HCT116 (cell line): ENCODE data around the gene ATP8A2. TPM values are rescaled to one million over a fixed set of nuclear protein-coding genes. Genes with fewer than 3 reads are reported as not detected.

Experiments
- ATAC-seq: fragments of 200-7000 bp; cut with Tn5 transposase; 2 replicates; pipeline ENCODE4 v1.9.1; 2020; ENCODE audit warnings: mild to moderate bottlenecking, moderate library complexity
- BruUV-seq: library from RNA; stranded (reverse); fragments of 400-500 nt; replicated peaks from 2 replicates; lab custom pipeline; 2021; lab: Mats Ljungman, UMichigan
- CTCF ChIA-PET: fragments of 300-600 bp; sonication (Branson Sonifier 250); formaldehyde crosslinking; loops from one replicate; lab custom pipeline; 2021; ENCODE audit warnings: antibody characterized with exemption; lab: Charles Lee
- POLR2A ChIA-PET: fragments of 300-600, 350-600 bp; sonication (Branson Sonifier 250); formaldehyde crosslinking; loops from one replicate; lab custom pipeline; 2021; ENCODE audit warnings: antibody characterized with exemption; lab: Charles Lee
- RAD21 ChIA-PET, 2 experiments: fragments of 300-600 bp; sonication (Branson Sonifier 250); formaldehyde crosslinking; loops; one replicate each; lab custom pipeline; 2023; ENCODE audit warnings: low total read pairs in 2 of 2; ENCODE audit not compliant: uncharacterized antibody in 2 of 2, unreplicated experiment in 2 of 2, low non-redundant PET in 1 of 2; lab: Charles Lee
- DNase-seq: peaks from one replicate; pipeline ENCODE4 v3.0.0-alpha.2; 2010; ENCODE audit warnings: low read depth, low spot score
- H2AFZ ChIP-seq: fragments of 200-600 bp; shearing (Covaris generic), sonication (generic); 2 replicates; pipeline ENCODE4 v1.6.1; 2017; ENCODE audit warnings: low read depth, mixed run types, mixed read lengths, antibody characterized with exemption, low read length; ENCODE audit not compliant: poor library complexity, severe bottlenecking
- H3K27ac ChIP-seq: 2 replicates; pipeline ENCODE4 v1.5.1; 2012; ENCODE audit warnings: low read depth, low read length
- H3K27me3 ChIP-seq: fragments of 200-600 bp; sonication (generic); 2 replicates; pipeline ENCODE4 v1.6.1; 2016; ENCODE audit warnings: mixed run types, low read length, mixed read lengths; ENCODE audit not compliant: insufficient read depth
- H3K36me3 ChIP-seq, 2 experiments: fragments of 200-500 bp in 1 of 2; fragments of 200-600 bp in 1 of 2; sonication (Bioruptor generic) in 1 of 2; sonication (generic) in 1 of 2; 2 replicates each; pipeline versions ENCODE4 v1.5.1 to v1.6.1; 2014 to 2016; ENCODE audit warnings: low read length in 2 of 2, inconsistent platforms in 1 of 2, mixed read lengths in 1 of 2, mixed run types in 1 of 2; ENCODE audit not compliant: insufficient read depth in 2 of 2, control insufficient read depth in 1 of 2
- H3K4me1 ChIP-seq, 2 experiments: fragments of 200-600 bp in 1 of 2; sonication (generic) in 1 of 2; 2 replicates each; pipeline versions ENCODE4 v1.5.1 to v1.6.1; 2012 to 2017; ENCODE audit warnings: low read length in 2 of 2, inconsistent platforms in 1 of 2, mild to moderate bottlenecking in 1 of 2, mixed read lengths in 1 of 2, mixed run types in 1 of 2, moderate library complexity in 1 of 2; ENCODE audit not compliant: insufficient read depth in 2 of 2, control insufficient read depth in 1 of 2
- H3K4me2 ChIP-seq: fragments of 200-600 bp; sonication (generic); 2 replicates; pipeline ENCODE4 v1.6.1; 2017; ENCODE audit warnings: mixed run types, low read length, mixed read lengths
- H3K4me3 ChIP-seq, 2 experiments: fragments of 200-600 bp in 1 of 2; sonication (generic) in 1 of 2; replicated peaks in 1 of 2; 2 replicates each; pipeline ENCODE4 v1.5.1; 2011 to 2016; ENCODE audit warnings: low read length in 2 of 2, control low read depth in 1 of 2, low read depth in 1 of 2, mild to moderate bottlenecking in 1 of 2, mixed read lengths in 1 of 2, mixed run types in 1 of 2
- H3K79me2 ChIP-seq: fragments of 200-600 bp; sonication (generic); 2 replicates; pipeline ENCODE4 v1.6.1; 2017; ENCODE audit warnings: mild to moderate bottlenecking, mixed run types, low read length, moderate library complexity, mixed read lengths; ENCODE audit not compliant: insufficient read depth
- H3K9ac ChIP-seq: fragments of 200-600 bp; sonication (generic); 2 replicates; pipeline ENCODE4 v1.6.1; 2016; ENCODE audit warnings: low read length, mixed read lengths
- H3K9me2 ChIP-seq: fragments of 200-600 bp; sonication (generic), shearing (Covaris generic); 2 replicates; pipeline ENCODE4 v1.6.1; 2017; ENCODE audit warnings: mixed run types, mild to moderate bottlenecking, moderate library complexity; ENCODE audit not compliant: insufficient read depth
- H3K9me3 ChIP-seq, 2 experiments: fragments of 200-500 bp in 1 of 2; fragments of 200-600 bp in 1 of 2; sonication (Bioruptor generic) in 1 of 2; sonication (generic) in 1 of 2; 2 replicates each; pipeline ENCODE4 v1.6.1; 2014 to 2017; ENCODE audit warnings: low read length in 2 of 2, mixed read lengths in 2 of 2, inconsistent platforms in 1 of 2, low read depth in 1 of 2, mild to moderate bottlenecking in 1 of 2, mixed run types in 1 of 2, moderate library complexity in 1 of 2; ENCODE audit not compliant: control insufficient read depth in 1 of 2, insufficient read depth in 1 of 2
- H4K20me1 ChIP-seq: fragments of 200-600 bp; sonication (generic), shearing (Covaris generic); 2 replicates; pipeline ENCODE4 v1.6.1; 2017; ENCODE audit warnings: mixed run types, mild to moderate bottlenecking, moderate library complexity; ENCODE audit not compliant: insufficient read depth
- CTCF ChIP-seq, 3 experiments: fragments of 200-600 bp in 1 of 3; sonication (generic) in 1 of 3; IDR thresholded peaks in 2 of 3; conservative IDR thresholded peaks in 1 of 3; 2 replicates each; pipeline ENCODE4 v1.5.1; 2012 to 2017; ENCODE audit warnings: low read depth in 2 of 3, low read length in 2 of 3, antibody characterized with exemption in 1 of 3, borderline replicate concordance in 1 of 3, control low read depth in 1 of 3, mild to moderate bottlenecking in 1 of 3, mixed read lengths in 1 of 3, mixed run types in 1 of 3, moderate library complexity in 1 of 3; ENCODE audit not compliant: insufficient read depth in 1 of 3
- EGR1 ChIP-seq: IDR thresholded peaks from 2 replicates; pipeline ENCODE4 v1.6.1; 2012; ENCODE audit warnings: low read depth
- ELF1 ChIP-seq: IDR thresholded peaks from 2 replicates; pipeline ENCODE4 v1.6.1; 2012; ENCODE audit warnings: low read depth, borderline replicate concordance
- EZH2 ChIP-seq: fragments of 200-600 bp; sonication (generic); IDR thresholded peaks from 2 replicates; pipeline ENCODE4 v1.6.1; 2017; ENCODE audit warnings: antibody characterized with exemption, mixed run types
- EZH2phosphoT487 ChIP-seq: fragments of 200-600 bp; IDR thresholded peaks from 2 replicates; pipeline ENCODE4 v1.6.1; 2018; ENCODE audit warnings: antibody characterized with exemption, borderline replicate concordance
- POLR2AphosphoS5 ChIP-seq: IDR thresholded peaks from 2 replicates; pipeline ENCODE4 v1.6.1; 2011; ENCODE audit warnings: mild to moderate bottlenecking, low read depth, low read length, moderate library complexity
- REST ChIP-seq: IDR thresholded peaks from 2 replicates; pipeline ENCODE4 v1.6.1; 2012; ENCODE audit warnings: low read depth
- intact Hi-C: fragments of 100-400 bp; cut with micrococcal nuclease; formaldehyde crosslinking; loops from 2 replicates; pipeline ENCODE4 v1.10.0; 2022
- total RNA-seq: library from RNA; stranded (reverse); gene quantifications from one replicate; pipeline ENCODE4 v1.2.1, GENCODE V29; 2021; ENCODE audit not compliant: unreplicated experiment

Gene ATP8A2
- total RNA-seq, 1 experiment from 2014 or later: not detected

GRCh38 chr13:25739376-25739775 lies 367.6 kb downstream of the ATP8A2 start (continued):
- no peak for TF ChIP-seq REST
- TF ChIP-seq POLR2AphosphoS5: no peak
- TF ChIP-seq CTCF (IDR thresholded peaks at IDR 0.05 in 2 of 3, conservative IDR thresholded peaks at IDR 0.05 in 1 of 3; ENCODE audit: borderline replicate concordance in 1 of 3, insufficient read depth in 1 of 3, low read depth in 2 of 3, low read length in 2 of 3): no peak
- no peak for TF ChIP-seq EGR1
- no peak for TF ChIP-seq ELF1

- Histone ChIP-seq H3K36me3 (no peaks in the 10 kb centered on the region), H3K4me3 (no peak overlapping the region), H2AFZ (no peak overlapping the region), H3K9me3 (no peaks in the 10 kb centered on the region), H3K79me2 (no peaks in the 10 kb centered on the region), H3K9me2 (no peaks in the 10 kb centered on the region), H3K27ac (no peak overlapping the region), H3K4me1 (no peaks in the 10 kb centered on the region), H3K27me3 (peaks cover 16% of the 10 kb centered on the region; the same call in 1 of the 2 replicates), H3K9ac (no peak overlapping the region), H4K20me1 (no peaks in the 10 kb centered on the region), H3K4me2 (no peak overlapping the region)
- no TSS peak for BruUV-seq
- CTCF ChIA-PET: no interaction called here
- intact Hi-C loops: no loop called here
- no peak for TF ChIP-seq CTCF (IDR thresholded peaks at IDR 0.05 in 2 of 3, conservative IDR thresholded peaks at IDR 0.05 in 1 of 3; ENCODE audit: borderline replicate concordance in 1 of 3, insufficient read depth in 1 of 3, low read depth in 2 of 3, low read length in 2 of 3)
- no peak for TF ChIP-seq EZH2
- TF ChIP-seq EZH2phosphoT487: no peak
- DNase-seq (no peak), ATAC-seq (no peak)
- RAD21 ChIA-PET: no interaction called here
- POLR2A ChIA-PET: no interaction called here
Observed at GRCh38 chr13:25741796-25742195, 370.0 kb downstream of the ATP8A2 start.
